Gastroesophageal sphincter (tissue), 3 donors: ENCODE measurements around the gene CCDC60.

Source experiments
- CTCF ChIP-seq, 4 experiments: fragments of 200-600 bp in 2 of 4; fragments of 450-650 bp in 2 of 4; sonication (generic) in 1 of 4; IDR thresholded peaks; one replicate each; pipeline ENCODE4 v1.5.1; 2017 to 2019; ENCODE audit warnings: antibody characterized with exemption in 4 of 4, mild to moderate bottlenecking in 2 of 4, moderate library complexity in 2 of 4
- EP300 ChIP-seq: sonication (generic); formaldehyde crosslinking; IDR thresholded peaks from one replicate; pipeline ENCODE4 v1.6.1; 2017; ENCODE audit warnings: antibody characterized with exemption, mild to moderate bottlenecking
- POLR2A ChIP-seq, 2 donors: fragments of 450-650 bp; IDR thresholded peaks; one replicate each; pipeline ENCODE4 v1.6.1; 2017; ENCODE audit warnings: antibody characterized with exemption in 2 of 2, mild to moderate bottlenecking in 2 of 2, moderate library complexity in 1 of 2

DNA sequence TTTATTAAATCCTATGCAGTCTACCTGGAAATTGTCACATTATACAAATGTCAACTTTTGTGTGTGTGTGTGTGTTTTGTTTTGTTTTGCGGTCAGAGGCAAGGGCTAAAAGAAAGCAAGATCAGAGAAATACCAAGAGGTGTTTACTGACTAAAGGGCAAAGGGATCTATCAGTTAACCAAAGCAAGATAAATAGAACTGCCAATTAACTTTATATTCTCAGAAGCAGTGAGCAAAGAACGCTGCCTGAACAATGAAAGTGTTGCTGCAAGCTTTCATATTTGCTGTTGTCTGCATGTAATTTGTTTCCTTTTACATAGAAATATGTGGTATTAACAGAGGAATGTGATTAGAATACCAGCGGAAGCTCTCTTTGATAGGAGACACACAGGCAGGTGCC is 30.9 kb downstream of the CCDC60 start:
- TF ChIP-seq CTCF (IDR thresholded peaks at IDR 0.05) (no peak), POLR2A (IDR thresholded peaks at IDR 0.05) (no peak), EP300 (no peak)
